HG02588 (cell line): ENCODE measurements around the gene APLP2.
"Not testable (repeated sequence)": the region's sequence is repeated elsewhere in the genome, so short reads cannot be mapped to it uniquely, and the experiment has no call there.

Source experiments
- ATAC-seq: cut with Tn5 transposase; IDR thresholded peaks from one replicate; pipeline ENCODE4 v1.9.1; 2021; ENCODE audit warnings: mild to moderate bottlenecking, moderate library complexity; ENCODE audit not compliant: unreplicated experiment

APLP2 gene

GRCh38 chr11:130167146-130167545 lies 97.5 kb downstream of the APLP2 start:
- no peak for ATAC-seq

- ATAC-seq: no peak
Observed at GRCh38 chr11:130168105-130168504, 98.4 kb downstream of the APLP2 start.

- no peak for ATAC-seq
Observed at GRCh38 chr11:130170345-130170744, 100.7 kb downstream of the APLP2 start.

GRCh38 chr11:130171534-130171933 lies 101.8 kb downstream of the APLP2 start:
- no peak for ATAC-seq

- not testable (repeated sequence) for ATAC-seq
Observed at GRCh38 chr11:130172001-130172400, 102.3 kb downstream of the APLP2 start.

GRCh38 chr11:130174642-130175041 lies 104.9 kb downstream of the APLP2 start:
- ATAC-seq: no peak

GRCh38 chr11:130175898-130176297 lies 106.2 kb downstream of the APLP2 start:
- ATAC-seq: no peak

GRCh38 chr11:130177782-130178181 lies 108.1 kb downstream of the APLP2 start:
- ATAC-seq: no peak

GRCh38 chr11:130178441-130179339 lies 109.0 kb downstream of the APLP2 start:
- ATAC-seq: no peak

GRCh38 chr11:130179396-130180306 lies 110.0 kb downstream of the APLP2 start:
- ATAC-seq: no peak

GRCh38 chr11:130180491-130180890 lies 110.8 kb downstream of the APLP2 start:
- no peak for ATAC-seq

GRCh38 chr11:130180896-130181294 lies 111.2 kb downstream of the APLP2 start:
- ATAC-seq: no peak

- peak; percentile 74 for ATAC-seq
Observed at GRCh38 chr11:130181295-130182272, 111.9 kb downstream of the APLP2 start.

GRCh38 chr11:130183878-130184610 lies 114.3 kb downstream of the APLP2 start:
- ATAC-seq: no peak

- no peak for ATAC-seq
Observed at GRCh38 chr11:130187096-130187495, 117.4 kb downstream of the APLP2 start.

GRCh38 chr11:130188047-130188446 lies 118.4 kb downstream of the APLP2 start:
- ATAC-seq: no peak

GRCh38 chr11:130188585-130189347 lies 119.1 kb downstream of the APLP2 start:
- ATAC-seq: no peak

GRCh38 chr11:130189492-130190210 lies 120.0 kb downstream of the APLP2 start:
- ATAC-seq: no peak
